Brain microvascular endothelial cell (primary cell): ENCODE measurements around the gene DCTN5.

Experiments used
- DNase-seq: peaks from one replicate; pipeline ENCODE4 v3.0.0-alpha.2; 2020
- H3K27ac ChIP-seq: fragments of 250-450 bp; sonication (Bioruptor Pico); 2 replicates; pipeline ENCODE4 v1.5.1; 2020; ENCODE audit warnings: mild to moderate bottlenecking, moderate library complexity
- H3K27me3 ChIP-seq: fragments of 250-450 bp; sonication (Bioruptor Pico); replicated peaks from 2 replicates; pipeline ENCODE4 v1.5.1; 2020; ENCODE audit warnings: mild to moderate bottlenecking
- H3K36me3 ChIP-seq: fragments of 250-450 bp; sonication (Bioruptor Pico); replicated peaks from 2 replicates; pipeline ENCODE4 v1.5.1; 2020; ENCODE audit warnings: mild to moderate bottlenecking
- H3K4me3 ChIP-seq: 2 replicates; pipeline ENCODE4 v1.5.1; 2011; ENCODE audit warnings: low read depth, mild to moderate bottlenecking, control low read depth, low read length, moderate library complexity
- in situ Hi-C: cut with HindIII; loops from 2 replicates; pipeline ENCODE4 v1.10.0; 2017; ENCODE audit warnings: low sequenced_read_pairs, low pct_ligation_motif_present
- TF ChIP-seq, protein P1 (sequence below): IDR thresholded peaks from 2 replicates; pipeline ENCODE4 v1.5.1; 2011; ENCODE audit warnings: low read depth, mild to moderate bottlenecking, moderate library complexity, low read length, control low read depth, inconsistent platforms; ENCODE audit errors: missing control alignments

Gene DCTN5

DNA sequence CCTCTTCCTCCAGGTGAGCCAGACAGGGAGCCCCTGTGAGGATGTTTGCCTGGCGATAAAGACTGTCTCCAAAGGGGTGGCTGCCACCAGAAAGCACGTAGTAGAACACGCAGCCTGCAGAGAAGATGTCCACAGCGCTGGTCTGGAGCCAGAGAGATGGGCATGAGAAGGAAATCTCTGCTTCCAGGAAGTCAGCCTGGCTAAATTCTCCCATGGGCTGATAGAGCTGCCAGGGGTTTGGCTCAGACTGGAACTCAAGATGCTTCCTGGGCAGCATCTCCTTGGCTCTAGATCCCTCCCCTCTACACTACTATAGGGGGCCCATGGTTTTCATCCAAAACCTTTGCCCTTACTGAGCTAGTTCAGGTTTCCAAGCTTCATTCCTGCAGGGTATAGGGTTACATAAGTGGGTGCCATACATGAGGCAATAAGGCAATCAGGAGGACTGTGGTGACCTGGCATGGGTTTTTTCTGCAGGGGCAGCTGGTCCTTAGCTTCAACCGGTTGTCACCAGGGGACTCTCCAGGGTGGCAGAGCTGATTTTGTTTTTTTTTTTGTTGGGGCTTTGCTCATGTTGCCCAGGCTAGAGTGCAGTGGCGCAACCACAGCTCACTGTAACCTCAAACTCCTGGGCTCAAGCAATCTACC, 51.0 kb downstream of the DCTN5 start:
- Histone ChIP-seq H3K4me3 (no peak overlapping the region), H3K36me3 (peaks cover 32% of the 10 kb centered on the region), H3K27me3 (no peaks in the 10 kb centered on the region), H3K27ac (no peak overlapping the region)
- TF ChIP-seq, protein P1, sequence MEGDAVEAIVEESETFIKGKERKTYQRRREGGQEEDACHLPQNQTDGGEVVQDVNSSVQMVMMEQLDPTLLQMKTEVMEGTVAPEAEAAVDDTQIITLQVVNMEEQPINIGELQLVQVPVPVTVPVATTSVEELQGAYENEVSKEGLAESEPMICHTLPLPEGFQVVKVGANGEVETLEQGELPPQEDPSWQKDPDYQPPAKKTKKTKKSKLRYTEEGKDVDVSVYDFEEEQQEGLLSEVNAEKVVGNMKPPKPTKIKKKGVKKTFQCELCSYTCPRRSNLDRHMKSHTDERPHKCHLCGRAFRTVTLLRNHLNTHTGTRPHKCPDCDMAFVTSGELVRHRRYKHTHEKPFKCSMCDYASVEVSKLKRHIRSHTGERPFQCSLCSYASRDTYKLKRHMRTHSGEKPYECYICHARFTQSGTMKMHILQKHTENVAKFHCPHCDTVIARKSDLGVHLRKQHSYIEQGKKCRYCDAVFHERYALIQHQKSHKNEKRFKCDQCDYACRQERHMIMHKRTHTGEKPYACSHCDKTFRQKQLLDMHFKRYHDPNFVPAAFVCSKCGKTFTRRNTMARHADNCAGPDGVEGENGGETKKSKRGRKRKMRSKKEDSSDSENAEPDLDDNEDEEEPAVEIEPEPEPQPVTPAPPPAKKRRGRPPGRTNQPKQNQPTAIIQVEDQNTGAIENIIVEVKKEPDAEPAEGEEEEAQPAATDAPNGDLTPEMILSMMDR = no peak
- in situ Hi-C loops = no loop called here
- no peak for DNase-seq

DNA sequence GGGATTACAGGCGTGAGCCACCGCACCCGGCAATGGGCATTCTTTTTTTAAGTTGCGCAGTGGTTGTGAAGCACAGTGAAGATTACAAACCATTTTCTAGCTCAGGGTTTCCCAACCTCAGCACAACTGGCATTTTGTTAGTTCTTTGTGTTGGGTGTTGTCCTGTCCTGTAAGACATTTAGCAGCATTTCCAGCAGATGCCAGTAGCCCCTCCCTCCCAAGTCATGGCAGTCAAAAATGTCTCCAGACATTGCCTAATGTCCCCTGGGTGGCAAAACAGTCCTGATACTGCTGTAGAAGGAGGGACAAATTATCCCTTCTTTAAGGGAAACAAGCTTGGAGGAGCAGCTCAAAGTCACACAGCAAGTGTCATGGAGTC, 53.0 kb downstream of the DCTN5 start:
- Histone ChIP-seq H3K27ac (no peak overlapping the region), H3K36me3 (peaks cover 19% of the 10 kb centered on the region), H3K4me3 (peak overlapping the region; percentile 50), H3K27me3 (no peaks in the 10 kb centered on the region)
- TF ChIP-seq, protein P1 = no peak
- in situ Hi-C loops = no loop called here
- DNase-seq = no peak

DNA sequence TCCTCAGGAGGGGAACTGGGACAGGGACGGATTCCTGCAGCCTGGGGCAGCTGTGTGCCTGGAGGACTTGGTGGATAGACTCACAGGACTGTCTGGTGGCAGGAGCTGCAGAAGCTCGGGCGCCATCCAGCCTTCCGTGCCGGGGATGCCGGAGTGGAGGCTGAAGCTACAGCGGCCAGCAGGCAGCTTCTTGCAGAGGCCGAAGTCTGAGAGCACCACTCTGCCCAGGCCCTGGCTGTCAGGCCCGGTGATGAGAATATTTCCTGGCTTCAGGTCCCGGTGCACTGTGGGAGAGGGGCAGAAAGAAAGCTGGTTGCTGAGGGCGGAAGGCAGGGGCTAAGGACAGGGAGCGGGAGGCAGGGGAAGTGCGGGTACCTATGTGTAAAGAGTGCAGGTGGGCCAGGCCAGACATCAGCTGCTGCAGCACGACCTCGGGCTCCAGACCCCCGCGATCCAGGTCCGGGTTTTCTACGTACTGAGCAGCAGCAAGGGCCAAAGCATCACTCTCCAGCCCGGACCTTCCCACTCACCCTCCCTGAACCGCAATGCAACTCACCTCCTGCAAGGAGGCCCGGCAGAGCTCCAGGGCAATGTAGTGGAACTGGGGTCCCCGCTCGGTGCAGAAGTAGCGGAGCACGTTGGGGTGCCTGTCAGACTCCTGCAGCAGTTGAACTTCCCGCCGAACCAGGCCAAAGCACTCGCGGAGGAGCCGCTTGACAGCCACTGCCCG, 53.5 kb downstream of the DCTN5 start:
- DNase-seq = peak; percentile 15
- TF ChIP-seq, protein P1 = no peak
- peaks cover 14% of the 10 kb centered on the region for H3K36me3 ChIP-seq
- no peak overlapping the region for H3K27ac ChIP-seq
- no peaks in the 10 kb centered on the region for H3K27me3 ChIP-seq
- in situ Hi-C loops = no loop called here
- peak overlapping the region; percentile 50 for H3K4me3 ChIP-seq

DNA sequence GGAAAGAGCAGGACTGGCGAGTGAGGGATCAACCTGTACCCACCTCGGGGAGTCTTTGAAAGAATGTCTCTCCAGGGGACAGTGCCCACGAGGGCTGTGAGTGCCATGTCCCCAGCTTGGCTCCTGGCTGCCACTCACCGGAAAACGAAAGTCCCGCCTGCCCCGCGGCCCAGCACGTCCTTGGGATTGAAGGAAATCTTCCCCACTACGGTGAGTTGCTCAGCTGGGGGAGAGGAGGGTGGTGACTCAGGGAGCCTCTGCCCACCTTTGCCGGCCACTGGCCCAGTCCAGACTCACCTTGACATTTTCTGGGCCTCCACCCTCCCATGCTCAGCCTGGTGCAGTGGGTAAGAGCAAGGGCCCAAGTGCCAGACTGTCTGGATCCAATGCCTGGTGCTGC, 54.5 kb downstream of the DCTN5 start:
- in situ Hi-C loops = no loop called here
- H3K4me3 ChIP-seq = no peak overlapping the region
- TF ChIP-seq, protein P1 = no peak
- no peak for DNase-seq
- no peak overlapping the region for H3K27ac ChIP-seq
- no peaks in the 10 kb centered on the region for H3K27me3 ChIP-seq
- peaks cover 4% of the 10 kb centered on the region for H3K36me3 ChIP-seq

DNA sequence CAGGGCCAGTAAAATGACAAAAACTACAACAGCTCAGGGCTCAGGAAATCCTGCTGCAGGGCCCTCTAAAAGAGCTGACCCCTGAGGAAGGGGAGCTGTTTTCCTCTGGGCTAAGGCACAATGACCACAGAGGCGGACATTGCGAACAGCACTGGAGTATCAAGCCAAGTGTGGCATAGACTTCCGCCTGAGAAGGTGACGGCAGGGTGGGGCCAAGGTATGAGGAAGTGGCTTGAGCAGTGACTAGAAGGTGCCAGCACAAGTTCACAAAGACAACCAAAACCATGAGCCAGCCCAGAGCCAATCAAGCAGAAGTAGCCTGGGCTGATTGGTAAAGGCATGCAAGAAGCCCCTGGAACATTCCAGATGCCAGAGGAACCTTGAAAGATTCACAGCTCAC, 57.8 kb downstream of the DCTN5 start:
- no peak for DNase-seq

More for the DNA sequence above, 57.8 kb downstream of the DCTN5 start:
- TF ChIP-seq, protein P1 = no peak
- no peaks in the 10 kb centered on the region for H3K27me3 ChIP-seq
- no peaks in the 10 kb centered on the region for H3K36me3 ChIP-seq
- H3K27ac ChIP-seq = no peak overlapping the region
- H3K4me3 ChIP-seq = no peak overlapping the region
- in situ Hi-C loops = no loop called here
